HG02840 (cell line): ENCODE measurements around the gene ITGA3.

Source experiments
- ATAC-seq: cut with Tn5 transposase; IDR thresholded peaks from one replicate; pipeline ENCODE4 v1.9.1; 2021; ENCODE audit warnings: mild to moderate bottlenecking, moderate library complexity, moderate number of reproducible peaks; ENCODE audit not compliant: unreplicated experiment, low FRiP score

ITGA3 gene

GRCh38 chr17:50139185-50139783 is 83.4 kb downstream of the ITGA3 start:
- no peak for ATAC-seq
